Myocyte (in vitro differentiated cells): ENCODE data around the gene RCOR1. TPM values are rescaled to one million over a fixed set of nuclear protein-coding genes. Genes with fewer than 3 reads are reported as not detected.
"Not testable (repeated sequence)": the region's sequence is repeated elsewhere in the genome, so short reads cannot be mapped to it uniquely, and the experiment has no call there.

Experiments used
- DNase-seq: peaks from one replicate; pipeline ENCODE4 v3.0.0-alpha.2; 2012; ENCODE audit warnings: low read depth
- total RNA-seq: library from RNA; depleted of rRNA; stranded (reverse); fragments of >200 nt; gene quantifications from 2 replicates; pipeline ENCODE4 v1.2.3, GENCODE V29; 2014

The RCOR1 gene
- total RNA-seq, 1 donor from 2014 or later, result 17.7 TPM

DNA sequence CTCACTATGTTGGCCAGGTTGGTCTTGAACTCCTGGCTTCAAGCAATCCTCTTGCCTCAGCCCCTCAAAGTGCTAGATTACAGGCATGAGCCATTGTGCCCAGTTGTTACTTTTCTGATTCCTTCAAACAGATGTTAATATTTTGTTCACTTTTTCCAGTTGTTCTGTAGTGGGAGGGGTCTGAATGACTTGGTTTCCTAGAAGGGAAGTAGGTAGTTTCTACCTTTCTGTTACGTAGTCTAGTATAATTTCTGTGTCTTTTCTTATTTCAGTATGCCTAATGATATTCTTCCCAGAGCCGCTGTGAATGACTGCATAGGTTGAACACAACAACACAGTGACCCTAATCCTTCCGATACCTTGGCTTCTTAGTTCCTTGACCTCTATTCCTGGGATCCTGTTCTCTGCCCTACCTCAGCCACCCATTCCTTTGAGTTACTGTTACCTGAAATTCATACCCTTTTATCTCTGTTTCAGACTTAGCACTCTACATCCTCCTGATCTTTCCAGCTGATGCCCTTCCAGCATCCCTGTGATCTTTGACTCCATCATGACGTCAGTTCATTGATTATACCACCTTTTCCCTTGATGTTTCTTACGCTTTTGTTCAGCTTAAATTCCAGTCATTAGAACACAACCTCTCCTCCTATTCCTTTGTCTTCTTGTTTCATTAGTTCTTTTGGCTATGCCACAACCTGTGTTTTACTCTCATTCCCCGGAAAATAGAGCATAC is 33.3 kb downstream of the RCOR1 start:
- DNase-seq, result no peak

DNA sequence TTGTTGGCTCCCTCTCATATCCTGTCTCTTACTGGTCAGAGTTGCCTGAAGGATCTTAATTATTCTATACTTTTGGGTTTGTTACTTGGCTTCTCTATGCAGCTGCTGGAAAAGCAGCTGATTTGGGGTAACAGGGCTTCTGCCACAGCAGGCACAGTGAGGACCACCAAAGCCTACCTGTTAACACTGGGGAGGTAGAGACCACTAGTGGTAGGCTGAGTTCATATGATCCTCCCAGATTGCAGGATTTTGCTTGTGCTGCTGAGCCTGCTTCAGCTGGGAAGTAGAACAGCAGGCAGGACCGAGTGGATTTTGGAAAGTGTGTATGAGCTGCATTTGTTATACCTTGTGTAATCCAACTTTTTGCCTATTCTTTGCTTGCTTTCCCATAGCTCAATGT is 34.1 kb downstream of the RCOR1 start:
- no peak for DNase-seq

DNA sequence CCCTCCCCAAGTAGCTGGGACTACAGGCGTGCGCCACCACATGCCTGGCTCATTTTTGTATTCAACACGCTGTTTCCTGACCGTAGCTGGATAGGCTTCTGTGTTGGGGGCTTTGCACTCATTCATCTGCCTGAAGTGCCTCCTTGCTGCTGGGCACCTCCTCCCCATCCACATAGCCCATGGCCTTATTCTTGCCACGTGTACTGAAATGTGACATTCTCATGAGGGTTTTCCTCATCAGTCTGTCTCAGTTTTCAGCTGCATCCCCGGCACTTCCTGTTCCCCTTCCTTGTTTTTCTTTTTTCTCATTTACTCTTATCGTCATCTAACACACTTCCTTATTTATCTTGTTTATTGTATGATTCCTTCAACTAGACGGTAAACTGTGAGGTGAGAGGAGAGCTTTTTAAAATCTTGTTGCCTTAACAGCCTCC is 36.6 kb downstream of the RCOR1 start:
- no peak for DNase-seq

DNA sequence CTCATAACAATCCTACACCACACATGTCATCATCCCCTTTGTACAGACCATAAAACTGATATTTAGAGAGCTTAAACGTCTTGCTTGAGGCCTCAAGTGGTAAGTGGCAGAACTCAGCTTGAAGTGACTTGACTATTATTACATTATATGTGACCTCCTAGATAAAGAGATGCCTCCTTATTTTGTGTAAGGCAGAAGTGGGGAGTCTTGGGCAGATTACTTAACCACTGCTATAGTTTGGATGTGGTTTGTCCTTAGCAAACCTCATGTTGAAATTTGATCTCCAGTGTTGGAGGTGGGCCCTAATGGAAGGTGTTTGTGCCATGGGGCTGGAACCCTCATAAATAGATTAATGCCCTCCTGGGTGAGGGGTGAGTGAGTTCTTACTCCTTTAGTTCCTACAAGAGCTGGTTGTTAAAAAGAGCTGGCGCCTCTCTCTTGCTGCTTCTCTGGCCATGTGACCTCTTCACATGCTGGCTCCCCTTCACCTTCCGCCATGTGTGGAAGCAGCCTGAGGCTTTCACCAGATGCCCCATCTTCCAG is 37.4 kb downstream of the RCOR1 start:
- DNase-seq, result peak; percentile 17

DNA sequence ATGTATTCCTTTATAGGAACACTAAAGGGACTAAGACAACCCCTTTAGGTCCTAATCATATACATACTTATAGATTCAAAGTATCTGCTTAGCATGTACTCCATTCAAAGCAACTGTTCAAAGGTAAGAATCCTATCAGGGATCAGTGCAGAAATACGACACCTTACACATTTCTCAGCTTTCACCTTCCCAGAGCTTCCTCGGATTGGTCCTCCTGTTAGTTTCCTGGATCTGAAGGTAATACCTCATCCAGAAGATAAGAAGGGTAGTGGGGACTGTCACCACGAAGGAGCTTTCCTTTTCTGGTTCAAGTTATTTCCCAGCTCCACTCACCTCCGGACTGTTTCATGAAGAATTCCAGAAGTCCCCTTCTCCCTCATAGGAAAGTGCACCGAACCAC is 38.0 kb downstream of the RCOR1 start:
- DNase-seq, result no peak

DNA sequence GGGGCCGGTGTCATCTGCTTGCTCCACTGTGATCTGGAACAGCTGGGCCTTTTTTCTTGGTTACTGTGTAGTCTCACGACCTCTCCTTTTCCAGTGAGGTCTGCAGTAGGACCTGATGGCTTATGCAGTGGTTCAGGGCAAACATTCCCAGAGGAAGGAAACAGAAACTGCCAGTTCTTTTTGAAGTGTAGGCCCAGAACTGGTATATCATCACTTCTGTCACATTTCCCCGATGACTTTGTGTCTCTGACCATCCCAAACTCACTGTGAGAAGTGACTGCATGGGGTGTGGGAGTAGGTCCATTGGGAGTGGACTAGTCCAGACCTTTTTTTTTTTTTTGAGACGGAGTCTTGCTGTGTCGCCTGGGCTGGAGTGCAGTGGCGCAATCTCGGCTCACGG is 38.4 kb downstream of the RCOR1 start:
- DNase-seq, result no peak

DNA sequence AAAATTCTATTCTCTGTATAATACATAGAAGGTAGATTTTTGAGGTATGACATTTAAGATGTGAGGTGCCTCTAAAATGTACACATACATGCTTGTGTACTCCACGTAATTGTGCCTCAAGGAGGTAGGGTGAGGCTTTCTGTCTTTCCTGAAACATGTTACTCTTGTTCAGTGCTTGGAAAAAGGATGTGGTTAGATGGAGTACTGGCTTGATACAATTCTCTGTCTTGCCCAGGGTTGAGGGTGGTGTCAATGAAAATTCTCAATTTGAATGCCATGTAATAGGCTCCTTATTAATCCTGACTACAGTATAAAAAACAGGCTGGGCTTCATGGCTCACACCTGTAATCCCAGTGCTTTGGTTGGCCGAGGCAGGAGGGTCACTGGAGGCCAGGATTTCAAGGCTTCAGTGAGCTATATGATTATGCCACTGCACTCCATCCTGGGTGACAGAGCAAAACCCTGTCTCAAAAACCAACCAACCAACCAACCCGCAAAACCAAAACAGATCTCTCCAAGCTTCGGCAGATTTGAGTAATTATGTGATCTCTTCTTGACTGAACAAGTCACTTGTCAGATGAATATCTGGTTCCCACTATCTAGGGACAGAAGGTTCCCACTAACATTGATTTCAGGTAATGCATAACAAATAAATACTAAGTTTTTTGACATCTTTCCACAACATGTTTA is 41.6 kb downstream of the RCOR1 start:
- DNase-seq, result no peak

DNA sequence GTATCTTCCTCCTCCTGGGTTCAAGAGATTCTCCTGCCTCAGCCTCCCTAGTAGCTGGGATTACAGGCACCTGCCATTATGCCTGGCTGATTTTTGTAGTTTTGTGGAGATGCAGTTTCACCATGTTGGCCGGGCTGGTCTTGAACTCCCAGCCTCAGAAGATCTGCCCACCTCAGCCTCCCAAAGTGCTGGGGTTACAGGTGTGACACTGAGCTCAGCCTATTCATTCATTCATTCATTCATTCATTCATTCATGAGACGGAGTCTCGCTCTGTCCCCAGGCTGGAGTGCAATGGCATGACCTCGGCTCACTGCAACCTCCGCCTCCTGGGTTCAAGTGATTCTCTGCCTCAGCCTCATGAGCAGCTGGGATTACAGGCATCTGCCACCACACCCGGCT is 47.2 kb downstream of the RCOR1 start:
- DNase-seq, result not testable (repeated sequence)

DNA sequence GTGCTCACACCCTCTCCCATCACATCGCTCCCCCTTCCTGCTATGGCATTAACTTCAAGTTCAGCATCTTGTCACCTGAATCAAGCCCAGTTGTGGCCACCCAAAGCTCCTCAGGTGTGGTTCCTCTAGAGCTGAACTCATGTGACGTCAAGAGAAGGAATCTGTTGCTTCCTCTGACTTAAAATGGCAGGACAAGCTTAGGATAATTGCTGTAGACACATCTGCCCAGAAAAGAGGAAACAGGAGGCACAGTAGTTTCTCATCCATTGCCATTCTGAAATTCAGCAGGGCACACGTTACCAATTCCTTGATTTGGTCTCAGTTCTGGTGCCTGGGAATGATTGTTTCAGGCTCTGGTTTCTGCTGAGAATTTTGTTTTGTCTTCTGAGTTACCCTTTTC is 52.1 kb downstream of the RCOR1 start:
- DNase-seq, result no peak

DNA sequence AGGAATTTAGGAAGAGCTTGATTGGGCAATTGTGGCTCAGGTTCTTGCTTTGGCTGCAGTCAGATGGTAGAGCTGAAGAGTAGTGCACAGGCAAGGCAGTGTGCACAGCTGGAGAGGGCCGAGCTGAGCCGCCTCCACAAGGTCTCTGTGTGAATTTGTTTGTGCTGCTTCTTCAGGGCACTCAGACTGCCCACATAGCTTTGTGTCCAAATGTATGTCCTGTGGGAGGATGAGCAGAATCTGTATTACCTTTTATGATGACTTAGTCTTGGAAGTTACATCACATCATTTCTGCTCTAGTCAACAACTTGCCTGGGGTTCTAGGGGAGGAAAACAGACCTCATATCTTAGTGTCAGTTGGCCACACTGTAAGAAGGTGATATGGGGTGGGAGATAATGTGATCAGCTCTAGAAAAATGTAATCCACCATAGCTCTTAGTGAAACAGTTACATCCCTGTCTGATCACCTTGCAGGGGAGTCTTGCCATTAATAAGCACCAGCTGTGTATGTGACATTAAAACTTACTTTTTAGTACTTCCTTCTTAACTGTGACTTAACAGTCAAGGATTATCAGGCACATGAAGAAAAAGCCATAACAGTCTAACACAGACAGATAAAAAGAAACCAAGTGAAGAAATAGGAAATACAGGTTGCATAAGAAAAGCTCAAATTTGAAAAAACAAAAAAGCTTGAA is 53.4 kb downstream of the RCOR1 start:
- no peak for DNase-seq

DNA sequence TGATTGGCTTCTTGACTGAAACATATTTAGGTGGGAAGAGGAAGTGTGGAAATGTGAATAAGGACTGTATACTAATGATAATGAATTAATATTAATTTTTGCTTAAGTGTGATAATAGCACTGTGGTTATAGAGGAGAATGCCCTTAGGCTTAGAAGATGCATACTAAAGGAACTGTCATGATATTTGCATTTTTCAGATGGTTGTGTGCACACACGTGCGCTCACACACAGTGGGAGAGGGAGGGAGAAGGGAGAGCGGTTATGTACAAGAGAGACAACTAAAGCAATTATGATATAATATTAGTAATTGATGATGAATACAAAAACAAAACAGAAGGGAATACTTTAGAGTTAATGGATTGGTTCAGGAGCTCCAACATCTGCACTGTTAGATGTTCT is 54.2 kb downstream of the RCOR1 start:
- no peak for DNase-seq

DNA sequence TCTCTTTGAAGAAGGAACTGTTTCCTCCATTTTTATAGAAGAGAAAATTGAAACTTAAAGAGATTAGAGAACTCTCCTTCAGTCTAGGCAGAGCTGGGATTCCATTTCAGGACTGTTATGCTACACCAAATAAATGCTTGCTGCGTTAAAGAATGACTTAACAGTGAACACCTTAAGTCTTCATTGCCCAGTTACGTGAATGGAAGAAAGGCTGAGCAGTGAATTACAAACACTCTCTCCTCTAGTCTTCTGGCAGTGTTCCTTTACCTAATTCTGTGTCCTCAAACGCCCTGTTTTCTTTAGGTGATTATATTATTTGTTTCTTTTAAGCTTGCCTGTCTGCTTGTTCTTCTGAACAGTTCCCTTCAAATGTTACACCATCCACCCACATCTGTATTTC is 59.7 kb downstream of the RCOR1 start:
- no peak for DNase-seq

DNA sequence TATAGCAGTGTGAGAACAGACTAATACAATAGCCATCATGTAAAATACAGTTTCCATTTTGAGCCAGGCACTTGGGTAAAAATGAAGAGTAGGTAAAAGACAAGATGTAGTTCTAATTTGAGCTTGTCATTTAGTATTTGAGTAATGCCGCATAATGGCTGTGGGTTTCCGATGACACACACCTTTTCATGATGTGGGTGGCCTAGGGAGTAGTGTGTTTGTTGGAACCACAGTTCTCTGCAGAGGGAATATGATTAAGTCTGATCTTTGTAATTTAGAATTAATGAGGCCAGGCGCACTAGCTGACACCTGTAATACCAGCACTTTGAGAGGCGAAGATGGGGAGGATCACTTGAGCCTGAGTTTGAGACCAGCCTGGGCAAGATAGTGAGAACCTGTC is 61.8 kb downstream of the RCOR1 start:
- DNase-seq, result no peak

DNA sequence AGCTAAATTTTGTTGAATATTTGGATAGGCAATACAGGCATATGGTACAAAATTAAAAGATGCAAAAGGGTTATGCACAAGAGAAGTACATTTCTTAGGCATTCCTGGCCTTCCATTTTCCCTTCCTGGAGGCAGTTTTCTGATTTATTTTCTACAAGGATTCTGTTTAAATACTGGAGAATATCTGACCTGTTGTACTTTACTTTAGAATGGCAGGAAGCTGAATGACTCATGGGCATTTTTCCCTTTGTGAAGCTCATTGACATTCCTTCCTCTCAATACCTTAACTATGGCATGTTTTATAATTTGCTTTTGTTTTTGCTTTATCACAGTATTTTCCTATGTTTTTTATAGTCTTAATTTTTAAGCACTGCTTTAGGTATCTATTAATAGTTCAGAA is 62.7 kb downstream of the RCOR1 start:
- no peak for DNase-seq

DNA sequence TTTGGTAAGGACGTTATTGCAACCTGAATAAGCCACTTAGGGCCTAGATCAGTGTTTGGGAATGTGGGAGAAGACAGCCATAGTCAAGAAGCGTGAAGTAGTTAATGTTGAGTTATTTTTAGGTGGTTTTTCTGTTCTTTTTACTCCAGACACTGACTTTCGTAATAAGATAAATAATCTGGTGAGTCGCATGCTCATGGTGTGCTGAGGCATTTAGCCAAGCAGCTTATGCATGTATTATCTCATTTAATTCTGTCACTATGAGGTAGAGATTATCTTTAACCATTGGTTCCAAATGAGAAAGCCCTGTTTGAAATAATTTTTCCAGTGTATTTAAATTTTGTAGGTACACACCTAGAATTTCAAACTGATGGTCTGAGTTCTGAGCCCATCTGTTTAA is 67.3 kb downstream of the RCOR1 start:
- no peak for DNase-seq

DNA sequence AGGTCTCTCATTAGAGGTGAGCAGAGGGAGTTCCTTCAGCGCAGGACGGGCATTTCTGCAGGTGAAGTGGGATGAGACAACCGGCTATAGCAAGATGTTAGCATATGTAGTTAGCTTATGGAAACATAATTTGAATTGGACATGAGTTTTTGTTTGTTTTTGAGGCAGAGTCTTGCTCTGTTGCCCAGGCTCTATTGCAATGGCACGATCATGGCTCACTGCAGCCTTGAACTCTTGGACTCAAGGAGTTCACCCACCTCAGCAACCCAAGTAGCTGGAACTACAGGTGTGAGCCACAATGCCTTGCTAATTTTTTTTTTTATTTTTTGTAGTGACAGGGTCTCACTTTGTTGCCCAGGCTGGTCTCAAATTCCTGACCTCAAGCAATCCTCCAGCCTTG is 69.2 kb downstream of the RCOR1 start:
- no peak for DNase-seq

DNA sequence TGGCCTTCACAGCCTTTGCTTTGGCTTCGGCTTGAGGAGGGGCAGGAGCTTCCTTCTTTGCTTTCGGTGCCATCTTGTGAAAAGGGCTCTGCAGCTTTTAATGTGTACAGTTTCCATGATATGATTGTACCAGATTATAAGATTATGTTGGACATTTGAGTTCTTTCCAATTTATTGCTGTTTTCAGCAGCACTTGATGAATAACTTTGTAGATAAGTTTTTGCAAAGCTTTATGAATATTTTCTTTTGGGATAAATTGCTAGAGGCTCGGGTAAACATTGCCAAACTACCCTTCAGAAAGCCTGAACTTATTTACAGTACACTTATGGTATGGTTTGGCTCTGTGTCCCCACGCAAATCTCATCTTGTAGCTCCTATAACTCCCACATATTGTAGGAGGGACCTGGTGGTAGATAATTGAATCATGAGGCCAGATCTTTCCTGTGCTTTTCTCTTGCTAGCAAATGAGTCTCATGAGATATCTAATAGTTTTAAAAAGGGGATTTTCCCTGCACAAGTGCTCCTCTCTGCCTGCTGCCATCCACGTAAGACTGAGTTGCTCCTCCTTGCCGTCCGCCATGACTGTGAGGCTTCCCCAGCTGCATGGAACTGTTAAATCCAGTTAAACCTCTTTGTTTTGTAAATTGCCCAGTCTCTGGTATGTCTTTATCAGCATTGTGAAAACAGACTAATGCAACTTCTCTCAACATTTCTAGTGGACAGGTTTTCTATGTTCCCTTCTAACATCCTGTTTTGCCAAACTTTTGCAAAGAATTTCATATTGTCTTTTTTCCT is 70.4 kb downstream of the RCOR1 start:
- DNase-seq, result no peak

DNA sequence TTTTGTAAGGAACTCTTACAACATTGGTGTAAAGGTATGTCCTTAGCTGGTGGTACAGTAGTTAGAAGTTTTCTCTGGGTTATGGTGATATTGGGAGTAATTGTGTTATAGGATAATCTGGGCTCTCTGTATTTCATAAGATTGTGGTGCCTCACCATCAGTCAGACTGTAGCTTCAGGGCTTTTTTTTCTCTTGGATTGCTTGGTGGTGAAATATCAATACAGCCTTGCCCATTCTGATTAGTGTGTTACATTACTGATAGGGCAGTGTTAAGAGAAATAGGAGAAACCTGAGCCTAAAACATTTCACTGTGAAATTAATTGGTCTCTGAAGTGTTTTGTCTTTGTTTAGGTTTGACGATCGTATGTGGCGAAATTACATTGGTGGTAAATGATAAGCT is 71.0 kb downstream of the RCOR1 start:
- no peak for DNase-seq

DNA sequence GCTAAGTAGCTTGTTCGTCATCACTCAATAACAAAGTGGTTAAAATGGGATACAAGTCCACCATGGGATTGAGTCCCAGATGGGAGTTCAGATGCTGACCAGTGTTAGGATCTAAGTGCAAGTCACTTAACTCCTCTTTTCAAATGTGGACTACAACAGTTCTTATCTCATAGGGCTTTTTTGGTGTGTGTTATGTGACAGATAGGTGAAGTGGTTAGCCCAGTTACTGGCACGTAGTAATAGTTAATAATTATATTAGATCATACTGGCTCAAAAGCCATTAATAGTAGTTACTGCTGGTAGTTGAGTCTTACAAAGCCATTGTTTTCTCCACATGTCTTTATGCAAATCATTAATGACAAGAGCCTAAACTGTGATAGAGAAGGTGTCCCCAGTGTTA is 73.2 kb downstream of the RCOR1 start:
- no peak for DNase-seq

DNA sequence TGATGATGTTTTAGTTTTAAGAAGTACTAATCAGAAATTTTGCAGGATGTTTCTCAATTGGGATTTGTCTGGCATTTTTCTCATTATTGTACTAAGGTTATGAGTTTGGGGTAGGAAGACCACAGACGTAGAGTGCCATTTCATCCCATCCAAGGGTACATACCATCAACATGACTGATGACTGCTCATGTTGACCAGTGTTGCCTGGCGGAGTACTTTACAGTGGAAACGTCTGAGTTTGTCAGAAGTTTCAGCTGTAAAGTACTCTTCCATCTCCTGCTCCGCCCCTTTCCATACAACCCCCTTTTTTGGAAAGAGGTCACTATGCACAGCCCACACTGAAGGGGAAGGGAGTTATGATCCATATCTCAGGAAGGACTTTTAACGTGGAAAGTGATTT is 74.2 kb downstream of the RCOR1 start:
- DNase-seq, result no peak

DNA sequence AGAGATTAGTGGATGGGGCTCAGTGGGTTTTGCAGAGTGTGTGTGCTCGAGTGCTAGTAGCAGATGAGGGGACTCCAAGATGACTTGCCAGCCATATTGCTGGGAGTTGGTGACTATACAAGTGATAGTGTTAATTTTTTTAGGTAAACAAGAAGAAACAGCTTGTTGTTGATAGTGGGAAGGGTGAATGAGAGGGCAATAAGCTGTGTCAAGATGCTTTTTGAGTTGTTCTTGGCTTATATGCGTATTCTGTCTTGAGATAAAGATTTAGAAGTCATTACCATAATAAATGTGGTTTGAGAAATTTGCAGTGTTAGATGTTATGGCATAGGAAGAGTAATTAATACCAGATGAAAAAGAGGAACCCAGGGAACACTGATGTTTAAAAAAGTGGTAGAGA is 75.3 kb downstream of the RCOR1 start:
- no peak for DNase-seq
